ENCODE results near the gene NRF1.

The NRF1 gene

GRCh38 chr7:129607471-129608120 is 3.9 kb upstream of the NRF1 start:
- Histone ChIP-seq H3K9me3 (ENCODE audit: control insufficient read depth, low read length) (no peaks in the 10 kb centered on the region), H3K27me3 (replicated peaks; ENCODE audit: control insufficient read depth, insufficient read depth, low read length) (no peaks in the 10 kb centered on the region), H3K4me3 (ENCODE audit: low read length) (no peak overlapping the region), H3K9ac (ENCODE audit: low read length) (no peak overlapping the region), H3K36me3 (ENCODE audit: control insufficient read depth, insufficient read depth, low read length, severe bottlenecking) (peaks cover 3% of the 10 kb centered on the region), H3K4me1 (ENCODE audit: control insufficient read depth, insufficient read depth, low read length) (peaks cover 17% of the 10 kb centered on the region)
- DNase-seq (ENCODE audit: low read depth): peak; percentile 49

DNA sequence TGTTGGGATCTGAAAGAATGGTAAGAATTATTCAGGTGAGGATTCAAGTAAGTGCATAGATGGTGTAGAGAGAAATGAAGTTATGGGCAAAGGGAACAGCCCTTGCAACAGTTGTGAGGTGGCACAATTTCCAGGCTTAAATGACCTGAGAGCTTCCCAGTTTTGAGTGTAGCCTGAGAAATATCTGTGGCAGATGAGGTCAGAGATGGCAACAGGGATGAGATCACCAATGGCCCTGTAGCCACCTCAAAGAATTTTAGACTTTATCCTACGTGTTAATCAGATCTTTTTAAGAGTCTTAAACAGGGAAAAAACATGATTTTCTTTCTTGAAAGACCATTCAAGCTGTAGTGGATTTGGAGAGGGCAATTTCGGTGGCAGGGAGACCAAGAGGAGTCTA is 1.9 kb upstream of the NRF1 start:
- Histone ChIP-seq H3K4me3 (ENCODE audit: low read length) (no peak overlapping the region), H3K9ac (ENCODE audit: low read length) (no peak overlapping the region), H3K4me1 (ENCODE audit: control insufficient read depth, insufficient read depth, low read length) (peaks cover 23% of the 10 kb centered on the region), H3K36me3 (ENCODE audit: control insufficient read depth, insufficient read depth, low read length, severe bottlenecking) (peaks cover 3% of the 10 kb centered on the region), H3K27me3 (replicated peaks; ENCODE audit: control insufficient read depth, insufficient read depth, low read length) (no peaks in the 10 kb centered on the region), H3K9me3 (ENCODE audit: control insufficient read depth, low read length) (no peaks in the 10 kb centered on the region)
- no peak for DNase-seq (ENCODE audit: low read depth)

- Histone ChIP-seq H3K36me3 (ENCODE audit: control insufficient read depth, insufficient read depth, low read length, severe bottlenecking) (peaks cover 3% of the 10 kb centered on the region), H3K9me3 (ENCODE audit: control insufficient read depth, low read length) (no peaks in the 10 kb centered on the region), H3K27me3 (replicated peaks; ENCODE audit: control insufficient read depth, insufficient read depth, low read length) (no peaks in the 10 kb centered on the region), H3K4me1 (ENCODE audit: control insufficient read depth, insufficient read depth, low read length) (peaks cover 28% of the 10 kb centered on the region), H3K4me3 (ENCODE audit: low read length) (peak overlapping the region; percentile 94), H3K9ac (ENCODE audit: low read length) (peak overlapping the region; percentile 99)
- no peak for DNase-seq (ENCODE audit: low read depth)
These were observed 743 bp upstream of the NRF1 start for GRCh38 chr7:129610709-129611245.

DNA sequence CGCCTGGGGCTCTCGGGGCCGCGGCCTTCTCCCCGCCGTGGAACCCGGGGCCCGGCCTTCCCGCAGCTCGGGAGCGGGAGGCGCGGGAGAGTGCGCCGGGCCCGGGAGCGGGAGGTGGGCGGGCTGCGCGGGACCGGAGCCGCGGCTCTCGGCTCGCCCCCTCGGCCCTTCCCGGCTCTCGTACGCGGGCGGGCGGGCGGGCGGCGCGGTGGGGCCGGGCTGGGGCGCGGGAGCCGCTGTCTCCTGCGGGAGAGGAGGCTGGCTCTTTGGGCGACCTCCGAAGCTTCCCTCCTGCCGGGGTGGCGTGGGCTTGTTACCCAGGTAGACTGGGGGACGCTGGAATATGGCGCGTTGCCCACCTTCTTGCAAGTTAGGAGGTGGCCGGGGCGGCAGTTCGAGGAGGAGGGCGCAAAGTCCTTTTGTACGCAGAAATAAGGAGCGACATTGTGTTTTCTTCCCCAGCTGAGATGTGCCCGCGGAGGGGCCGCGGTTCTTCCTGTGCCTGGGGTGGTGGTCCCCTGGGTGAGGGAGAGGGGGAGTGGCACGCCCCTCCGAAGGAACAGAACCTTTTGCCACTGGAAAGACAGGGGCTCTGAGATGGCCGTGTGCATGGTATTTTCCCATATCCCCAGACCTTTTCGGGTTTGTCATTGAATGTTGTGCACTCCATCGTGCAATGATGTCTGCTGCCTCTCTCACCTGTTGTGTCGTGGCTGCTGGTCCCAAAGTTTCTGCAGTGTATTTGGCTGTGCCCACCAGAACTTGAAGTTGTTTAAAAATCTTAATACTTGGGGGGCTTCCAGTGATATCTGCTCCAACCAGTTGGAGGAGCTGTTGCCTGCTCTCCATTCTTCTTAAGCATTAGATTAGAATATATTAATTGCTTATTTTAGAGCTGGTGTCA is 844 bp downstream of the NRF1 start:
- peak; percentile 67 for DNase-seq (ENCODE audit: low read depth)
- H3K9me3 ChIP-seq (ENCODE audit: control insufficient read depth, low read length): no peaks in the 10 kb centered on the region
- peak overlapping the region; percentile 94 for H3K4me3 ChIP-seq (ENCODE audit: low read length)
- H3K9ac ChIP-seq (ENCODE audit: low read length): peak overlapping the region; percentile 99
- peaks cover 3% of the 10 kb centered on the region for H3K36me3 ChIP-seq (ENCODE audit: control insufficient read depth, insufficient read depth, low read length, severe bottlenecking)
- H3K4me1 ChIP-seq (ENCODE audit: control insufficient read depth, insufficient read depth, low read length): peaks cover 28% of the 10 kb centered on the region
- no peaks in the 10 kb centered on the region for H3K27me3 ChIP-seq (replicated peaks; ENCODE audit: control insufficient read depth, insufficient read depth, low read length)

DNA sequence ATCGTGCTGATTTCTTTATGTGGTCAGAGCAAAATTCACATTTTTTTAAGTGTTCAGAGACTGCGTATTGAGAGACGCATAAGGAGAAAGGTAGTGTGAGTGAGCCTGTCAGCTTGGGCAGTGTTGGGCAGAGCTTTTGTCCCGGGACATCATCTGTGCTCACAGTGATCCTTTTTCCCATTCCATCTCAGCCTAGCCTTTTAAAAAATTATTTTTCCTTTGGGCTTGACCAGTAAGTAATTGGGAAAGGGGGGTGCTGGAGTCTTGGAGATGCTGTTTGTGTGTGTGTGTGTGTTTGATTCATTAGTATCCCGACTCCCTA is 1.5 kb downstream of the NRF1 start:
- Histone ChIP-seq H3K36me3 (ENCODE audit: control insufficient read depth, insufficient read depth, low read length, severe bottlenecking) (peaks cover 3% of the 10 kb centered on the region), H3K27me3 (replicated peaks; ENCODE audit: control insufficient read depth, insufficient read depth, low read length) (no peaks in the 10 kb centered on the region), H3K9me3 (ENCODE audit: control insufficient read depth, low read length) (no peaks in the 10 kb centered on the region), H3K4me1 (ENCODE audit: control insufficient read depth, insufficient read depth, low read length) (peaks cover 29% of the 10 kb centered on the region), H3K4me3 (ENCODE audit: low read length) (peak overlapping the region; percentile 94), H3K9ac (ENCODE audit: low read length) (peak overlapping the region; percentile 99)
- no peak for DNase-seq (ENCODE audit: low read depth)

- H3K4me3 ChIP-seq (ENCODE audit: low read length): no peak overlapping the region
These were observed 3.5 kb downstream of the NRF1 start for GRCh38 chr7:129615018-129615417.

DNA sequence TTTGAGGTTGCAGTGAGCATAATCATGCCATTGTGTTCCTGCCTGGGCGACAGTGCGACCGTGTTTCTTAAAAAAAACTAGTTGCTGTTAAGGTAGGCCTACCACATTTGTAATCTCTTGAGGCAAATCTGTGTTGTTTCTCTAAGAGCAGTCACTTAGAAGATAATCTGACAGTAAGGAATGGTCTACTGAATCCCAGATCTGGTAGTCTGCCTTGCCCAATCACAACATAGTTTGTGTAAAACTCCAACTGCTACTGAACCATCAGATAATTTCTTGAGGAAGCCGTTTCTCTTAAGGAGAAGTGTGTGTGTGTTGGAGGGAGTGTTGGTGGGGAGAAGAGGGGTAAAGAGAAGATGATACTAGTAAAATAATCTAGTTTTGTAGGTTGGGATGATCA is 5.0 kb downstream of the NRF1 start:
- H3K36me3 ChIP-seq (ENCODE audit: control insufficient read depth, insufficient read depth, low read length, severe bottlenecking): no peaks in the 10 kb centered on the region
- peaks cover 17% of the 10 kb centered on the region for H3K4me1 ChIP-seq (ENCODE audit: control insufficient read depth, insufficient read depth, low read length)
- H3K27me3 ChIP-seq (replicated peaks; ENCODE audit: control insufficient read depth, insufficient read depth, low read length): no peaks in the 10 kb centered on the region
- H3K4me3 ChIP-seq (ENCODE audit: low read length): no peak overlapping the region
- no peak overlapping the region for H3K9ac ChIP-seq (ENCODE audit: low read length)
- H3K9me3 ChIP-seq (ENCODE audit: control insufficient read depth, low read length): no peaks in the 10 kb centered on the region
- no peak for DNase-seq (ENCODE audit: low read depth)

More at GRCh38 chr7:129615018-129615417, 3.5 kb downstream of the NRF1 start:
- peak; percentile 40 for DNase-seq (ENCODE audit: low read depth)
- Histone ChIP-seq H3K27me3 (replicated peaks; ENCODE audit: control insufficient read depth, insufficient read depth, low read length) (no peaks in the 10 kb centered on the region), H3K36me3 (ENCODE audit: control insufficient read depth, insufficient read depth, low read length, severe bottlenecking) (no peaks in the 10 kb centered on the region), H3K9me3 (ENCODE audit: control insufficient read depth, low read length) (no peaks in the 10 kb centered on the region), H3K4me1 (ENCODE audit: control insufficient read depth, insufficient read depth, low read length) (peaks cover 24% of the 10 kb centered on the region), H3K9ac (ENCODE audit: low read length) (no peak overlapping the region)

DNA sequence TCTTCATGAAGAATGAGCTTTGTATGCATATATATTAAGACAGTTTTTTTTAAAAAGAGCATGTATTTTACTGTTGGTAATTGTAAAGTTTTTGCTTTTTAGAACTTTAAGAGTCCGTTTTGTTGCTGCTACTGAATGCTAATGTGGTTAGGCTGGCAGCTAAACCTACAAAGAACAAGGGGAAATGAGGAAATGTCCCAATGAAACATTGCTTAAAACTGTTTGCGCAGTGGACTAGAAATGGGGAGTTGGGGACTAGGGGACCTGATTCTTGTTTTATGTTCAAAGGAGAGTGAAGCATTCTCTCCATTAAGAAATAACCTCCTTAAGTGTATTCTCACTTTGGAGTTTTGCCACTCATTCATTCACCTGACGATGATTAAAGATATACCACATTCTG is 5.7 kb downstream of the NRF1 start:
- no peak for DNase-seq (ENCODE audit: low read depth)
- no peak overlapping the region for H3K9ac ChIP-seq (ENCODE audit: low read length)
- peaks cover 17% of the 10 kb centered on the region for H3K4me1 ChIP-seq (ENCODE audit: control insufficient read depth, insufficient read depth, low read length)
- H3K4me3 ChIP-seq (ENCODE audit: low read length): no peak overlapping the region
- no peaks in the 10 kb centered on the region for H3K27me3 ChIP-seq (replicated peaks; ENCODE audit: control insufficient read depth, insufficient read depth, low read length)
- no peaks in the 10 kb centered on the region for H3K36me3 ChIP-seq (ENCODE audit: control insufficient read depth, insufficient read depth, low read length, severe bottlenecking)
- H3K9me3 ChIP-seq (ENCODE audit: control insufficient read depth, low read length): no peaks in the 10 kb centered on the region

DNA sequence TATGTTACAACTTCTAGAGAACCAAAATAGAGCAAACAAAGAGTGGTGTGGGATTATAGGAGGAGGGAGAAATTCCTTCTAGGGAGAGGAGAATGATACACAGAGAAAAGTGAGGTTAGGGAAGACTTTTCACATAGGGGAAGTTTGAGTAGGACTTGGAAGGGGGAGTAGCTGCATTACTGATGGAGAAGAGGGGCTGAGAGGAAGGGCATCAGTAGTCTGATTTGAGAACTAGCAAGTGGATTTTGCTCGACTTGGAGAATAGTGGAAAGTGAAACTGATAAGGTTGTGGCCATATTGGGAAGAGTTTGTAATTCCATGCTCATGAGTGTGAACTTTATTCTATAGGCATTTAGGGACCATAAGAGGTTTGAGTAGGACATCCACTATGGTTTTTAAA is 6.1 kb downstream of the NRF1 start:
- Histone ChIP-seq H3K27me3 (replicated peaks; ENCODE audit: control insufficient read depth, insufficient read depth, low read length) (no peaks in the 10 kb centered on the region), H3K9me3 (ENCODE audit: control insufficient read depth, low read length) (no peaks in the 10 kb centered on the region), H3K4me1 (ENCODE audit: control insufficient read depth, insufficient read depth, low read length) (peaks cover 17% of the 10 kb centered on the region), H3K4me3 (ENCODE audit: low read length) (no peak overlapping the region), H3K36me3 (ENCODE audit: control insufficient read depth, insufficient read depth, low read length, severe bottlenecking) (no peaks in the 10 kb centered on the region), H3K9ac (ENCODE audit: low read length) (no peak overlapping the region)
- no peak for DNase-seq (ENCODE audit: low read depth)

DNA sequence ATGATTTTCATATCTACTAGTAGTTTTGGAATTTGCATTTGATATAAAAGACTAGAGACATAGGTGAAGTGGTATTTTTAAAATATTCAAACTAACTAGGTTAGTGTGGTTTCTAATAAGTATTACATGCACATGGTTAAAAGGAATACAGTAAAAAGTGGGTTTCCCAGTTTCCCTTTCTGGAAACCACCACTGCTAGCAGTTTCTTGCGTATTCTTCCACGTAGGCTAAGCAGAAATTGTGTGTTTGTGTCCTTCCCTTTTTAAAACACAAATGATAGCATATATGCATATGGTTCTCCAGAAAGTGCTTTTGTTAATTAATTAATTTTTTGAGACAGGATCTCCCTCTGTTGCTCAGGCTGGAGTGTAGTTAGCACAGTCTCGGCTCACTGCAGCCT is 15.4 kb downstream of the NRF1 start:
- no peak for DNase-seq (ENCODE audit: low read depth)
- H3K36me3 ChIP-seq (ENCODE audit: control insufficient read depth, insufficient read depth, low read length, severe bottlenecking): peaks cover 8% of the 10 kb centered on the region
- H3K9me3 ChIP-seq (ENCODE audit: control insufficient read depth, low read length): no peaks in the 10 kb centered on the region
- no peaks in the 10 kb centered on the region for H3K4me1 ChIP-seq (ENCODE audit: control insufficient read depth, insufficient read depth, low read length)
- H3K4me3 ChIP-seq (ENCODE audit: low read length): no peak overlapping the region
- no peaks in the 10 kb centered on the region for H3K27me3 ChIP-seq (replicated peaks; ENCODE audit: control insufficient read depth, insufficient read depth, low read length)
- H3K9ac ChIP-seq (ENCODE audit: low read length): no peak overlapping the region

GRCh38 chr7:129630341-129630740 is 18.8 kb downstream of the NRF1 start:
- H3K4me1 ChIP-seq (ENCODE audit: control insufficient read depth, insufficient read depth, low read length): no peaks in the 10 kb centered on the region
- H3K9ac ChIP-seq (ENCODE audit: low read length): no peak overlapping the region
- DNase-seq (ENCODE audit: low read depth): no peak
- no peaks in the 10 kb centered on the region for H3K36me3 ChIP-seq (ENCODE audit: control insufficient read depth, insufficient read depth, low read length, severe bottlenecking)
- no peak overlapping the region for H3K4me3 ChIP-seq (ENCODE audit: low read length)
- H3K27me3 ChIP-seq (replicated peaks; ENCODE audit: control insufficient read depth, insufficient read depth, low read length): no peaks in the 10 kb centered on the region
- no peaks in the 10 kb centered on the region for H3K9me3 ChIP-seq (ENCODE audit: control insufficient read depth, low read length)

All from adipocyte (in vitro differentiated cells).